Psoas muscle (tissue), 8 donors: ENCODE results near the gene IL17RA. TPM values are rescaled to one million over a fixed set of nuclear protein-coding genes. Genes with fewer than 3 reads are reported as not detected.

ENCODE experiments used
- ATAC-seq, 4 donors: fragments of 200-7000 bp; cut with Tn5 transposase; one replicate each; pipeline ENCODE4 v1.9.1; 2020; ENCODE audit warnings: moderate library complexity in 3 of 4, mild to moderate bottlenecking in 2 of 4
- DNase-seq, 2 donors: peaks; one replicate each; pipeline ENCODE4 v3.0.0-alpha.2; 2020
- H3K27ac ChIP-seq: fragments of 200-600 bp; one replicate; pipeline ENCODE4 v1.8.0; 2022
- H3K27me3 ChIP-seq, 3 donors: fragments of 200-600 bp in 1 of 3; one replicate each; pipeline versions ENCODE4 v1.6.1 to v1.8.0; 2013 to 2022; ENCODE audit warnings: low read length in 2 of 3, mild to moderate bottlenecking in 2 of 3, moderate library complexity in 1 of 3; ENCODE audit not compliant: insufficient read depth in 3 of 3
- H3K36me3 ChIP-seq, 2 donors: fragments of 200-600 bp in 1 of 2; one replicate each; pipeline versions ENCODE4 v1.6.1 to v1.8.0; 2013 to 2022; ENCODE audit warnings: low read depth in 1 of 2, mild to moderate bottlenecking in 1 of 2, moderate library complexity in 1 of 2; ENCODE audit not compliant: insufficient read depth in 1 of 2
- H3K4me1 ChIP-seq: fragments of 200-600 bp; one replicate; pipeline ENCODE4 v1.8.0; 2022
- H3K4me3 ChIP-seq: fragments of 200-600 bp; one replicate; pipeline ENCODE4 v1.8.0; 2022; ENCODE audit warnings: mild to moderate bottlenecking
- H3K9me3 ChIP-seq: fragments of 200-600 bp; one replicate; pipeline ENCODE4 v1.8.0; 2022
- CTCF ChIP-seq: fragments of 200-600 bp; IDR thresholded peaks from one replicate; pipeline ENCODE4 v1.8.0; 2022; ENCODE audit warnings: antibody characterized with exemption
- WGBS, 3 donors: extraction: QIAGEN DNeasy Blood & Tissue Kit; methylation state at CpG; one replicate each; pipeline versions ENCODE4 v1.1.6 to v1.1.7; 2013; 5-methylcytosine and 5-hydroxymethylcytosine counted together
- intact Hi-C, 2 donors: fragments of 100-400 bp; cut with DNase I; formaldehyde crosslinking; loops; one replicate each; pipeline versions ENCODE4 v1.11.0 to v1.14.2; 2022
- polyA plus RNA-seq, 3 donors: library from polyadenylated mRNA; stranded (reverse); fragments of 200-250 nt; gene quantifications; one replicate each; pipeline ENCODE4 v1.2.3, GENCODE V29; 2013
- total RNA-seq, 4 donors: library from RNA; stranded (reverse); fragmentation: NEBNext Ultra II Directional in 2 of 4; extraction: Animal tissue kit (Norgen Biotek cat#: 25700) in 2 of 4; gene quantifications; one replicate each; pipeline versions ENCODE4 v1.2.1 to v1.2.4, GENCODE V29; 2021 to 2023
- donor health status: healthy with polysubstance abuse.
- donor health status: DM: no; HTN: no; CAD: no; lungs with moderate emphysema.
- donor health status: Bipolar disorder and iron deficiency.
- donor health status: healthy.
- donor health status: DM: yes; HTN: yes; CAD: no.
- donor health status: DM: no; HTN: no; CAD: no.
- donor health status: DM: no; HTN: no; CAD: no.
- donor health status: DM: yes; HTN: yes; CAD: no.

Gene IL17RA
- total and polyA plus RNA-seq, 7 donors: 0.93 to 3.7 (median 2.9) TPM

- intact Hi-C loops: loop anchor here in 1 of 2 donors (2.0 kb wide), 1 partner anchor 140 kb away; no protein-coding TSS in a partner anchor
- H3K27me3 ChIP-seq: no peaks in the 10 kb centered on the region
- DNase-seq (no peak), ATAC-seq (no peak)
- H3K9me3 ChIP-seq: no peaks in the 10 kb centered on the region
- H3K4me1 ChIP-seq: no peaks in the 10 kb centered on the region
- no peaks in the 10 kb centered on the region for H3K36me3 ChIP-seq
- H3K27ac ChIP-seq: no peak overlapping the region
- TF ChIP-seq CTCF: no peak
- 75 to 78% (median 77%) methylated on average over 8 of the region's 8 CpGs for WGBS, 3 donors
- no peak overlapping the region for H3K4me3 ChIP-seq
Observed at GRCh38 chr22:17056807-17057206, 28.0 kb upstream of the IL17RA start.

- peak; percentile 82 to 93 (median 88) for ATAC-seq
- Histone ChIP-seq H3K4me3 (no peak overlapping the region), H3K36me3 (no peaks in the 10 kb centered on the region), H3K9me3 (no peaks in the 10 kb centered on the region), H3K27ac (no peak overlapping the region), H3K27me3 (no peaks in the 10 kb centered on the region), H3K4me1 (no peaks in the 10 kb centered on the region)
- peak; percentile 88 for TF ChIP-seq CTCF
- intact Hi-C loops: loop anchor here in 1 of 2 donors (2.0 kb wide), 1 partner anchor 141 kb away; no protein-coding TSS in a partner anchor
- WGBS, 3 donors: 26 to 33% (median 28%) methylated on average over 11 of the region's 11 CpGs
- peak; percentile 40 to 66 for DNase-seq
Observed at GRCh38 chr22:17057959-17058814, 26.6 kb upstream of the IL17RA start.

GRCh38 chr22:17060126-17060525 is 24.7 kb upstream of the IL17RA start:
- 33 to 48% (median 37%) methylated on average over 3 of the region's 3 CpGs for WGBS, 3 donors
- no peak for ATAC-seq
- intact Hi-C loops: loop anchor here in 1 of 2 donors (2.0 kb wide), 1 partner anchor 143 kb away; no protein-coding TSS in a partner anchor
- Histone ChIP-seq H3K9me3 (no peaks in the 10 kb centered on the region), H3K36me3 (no peaks in the 10 kb centered on the region), H3K27ac (no peak overlapping the region), H3K4me1 (peaks cover 3% of the 10 kb centered on the region), H3K4me3 (no peak overlapping the region), H3K27me3 (no peaks in the 10 kb centered on the region)
- no peak for DNase-seq
- no peak for TF ChIP-seq CTCF

GRCh38 chr22:17063411-17064106 is 21.2 kb upstream of the IL17RA start:
- no peak overlapping the region for H3K27ac ChIP-seq
- no peak for TF ChIP-seq CTCF
- no peak overlapping the region for H3K4me3 ChIP-seq
- ATAC-seq (no peak), DNase-seq (no peak)
- whole genome bisulfite sequencing, 3 donors: 35 to 47% (median 45%) methylated on average over 8 of the region's 8 CpGs
- H3K27me3 ChIP-seq: no peaks in the 10 kb centered on the region
- no peaks in the 10 kb centered on the region for H3K9me3 ChIP-seq
- intact Hi-C loops: no loop called here
- H3K36me3 ChIP-seq: no peaks in the 10 kb centered on the region
- H3K4me1 ChIP-seq: peaks cover 6% of the 10 kb centered on the region
